GM19240 (cell line): ENCODE data around the gene MCHR1.
"Not testable (repeated sequence)": the region's sequence is repeated elsewhere in the genome, so short reads cannot be mapped to it uniquely, and the experiment has no call there.

ENCODE experiments used
- DNase-seq: peaks from one replicate; pipeline ENCODE4 v3.0.0; 2011; ENCODE audit warnings: low spot score; ENCODE audit not compliant: insufficient read length

Gene MCHR1

GRCh38 chr22:40655941-40656340 lies 23.3 kb upstream of the MCHR1 start:
- DNase-seq = not testable (repeated sequence)

- not testable (repeated sequence) for DNase-seq
These were observed 22.6 kb upstream of the MCHR1 start for GRCh38 chr22:40656651-40657050.

GRCh38 chr22:40659166-40659565 lies 20.1 kb upstream of the MCHR1 start:
- no peak for DNase-seq

GRCh38 chr22:40660730-40661129 lies 18.6 kb upstream of the MCHR1 start:
- DNase-seq = no peak

GRCh38 chr22:40661671-40662070 lies 17.6 kb upstream of the MCHR1 start:
- DNase-seq = no peak

- no peak for DNase-seq
These were observed 14.0 kb upstream of the MCHR1 start for GRCh38 chr22:40665312-40665711.

GRCh38 chr22:40666151-40666848 lies 13.0 kb upstream of the MCHR1 start:
- no peak for DNase-seq

- no peak for DNase-seq
These were observed 10.5 kb upstream of the MCHR1 start for GRCh38 chr22:40668611-40669411.

GRCh38 chr22:40670058-40670457 lies 9.2 kb upstream of the MCHR1 start:
- DNase-seq = no peak

GRCh38 chr22:40671369-40671768 lies 7.9 kb upstream of the MCHR1 start:
- DNase-seq = no peak

- DNase-seq = no peak
These were observed 7.4 kb upstream of the MCHR1 start for GRCh38 chr22:40671796-40672360.

- no peak for DNase-seq
These were observed 6.3 kb upstream of the MCHR1 start for GRCh38 chr22:40673017-40673416.

GRCh38 chr22:40674274-40674673 lies 5.0 kb upstream of the MCHR1 start:
- no peak for DNase-seq

GRCh38 chr22:40676166-40676565 lies 3.1 kb upstream of the MCHR1 start:
- DNase-seq = not testable (repeated sequence)

- DNase-seq = no peak
These were observed 2.6 kb upstream of the MCHR1 start for GRCh38 chr22:40676644-40677043.

GRCh38 chr22:40678493-40679248 lies 613 bp upstream of the MCHR1 start:
- no peak for DNase-seq

GRCh38 chr22:40679964-40680818 lies 907 bp downstream of the MCHR1 start:
- DNase-seq = no peak

- no peak for DNase-seq
These were observed 1.5 kb downstream of the MCHR1 start for GRCh38 chr22:40680819-40681183.

- DNase-seq = no peak
These were observed 2.2 kb downstream of the MCHR1 start for GRCh38 chr22:40681451-40681850.

GRCh38 chr22:40684728-40685127 lies 5.4 kb downstream of the MCHR1 start:
- no peak for DNase-seq

- DNase-seq = no peak
These were observed 6.1 kb downstream of the MCHR1 start for GRCh38 chr22:40685406-40685805.
